ENCODE data around the gene ARFIP1.

The ARFIP1 gene

DNA sequence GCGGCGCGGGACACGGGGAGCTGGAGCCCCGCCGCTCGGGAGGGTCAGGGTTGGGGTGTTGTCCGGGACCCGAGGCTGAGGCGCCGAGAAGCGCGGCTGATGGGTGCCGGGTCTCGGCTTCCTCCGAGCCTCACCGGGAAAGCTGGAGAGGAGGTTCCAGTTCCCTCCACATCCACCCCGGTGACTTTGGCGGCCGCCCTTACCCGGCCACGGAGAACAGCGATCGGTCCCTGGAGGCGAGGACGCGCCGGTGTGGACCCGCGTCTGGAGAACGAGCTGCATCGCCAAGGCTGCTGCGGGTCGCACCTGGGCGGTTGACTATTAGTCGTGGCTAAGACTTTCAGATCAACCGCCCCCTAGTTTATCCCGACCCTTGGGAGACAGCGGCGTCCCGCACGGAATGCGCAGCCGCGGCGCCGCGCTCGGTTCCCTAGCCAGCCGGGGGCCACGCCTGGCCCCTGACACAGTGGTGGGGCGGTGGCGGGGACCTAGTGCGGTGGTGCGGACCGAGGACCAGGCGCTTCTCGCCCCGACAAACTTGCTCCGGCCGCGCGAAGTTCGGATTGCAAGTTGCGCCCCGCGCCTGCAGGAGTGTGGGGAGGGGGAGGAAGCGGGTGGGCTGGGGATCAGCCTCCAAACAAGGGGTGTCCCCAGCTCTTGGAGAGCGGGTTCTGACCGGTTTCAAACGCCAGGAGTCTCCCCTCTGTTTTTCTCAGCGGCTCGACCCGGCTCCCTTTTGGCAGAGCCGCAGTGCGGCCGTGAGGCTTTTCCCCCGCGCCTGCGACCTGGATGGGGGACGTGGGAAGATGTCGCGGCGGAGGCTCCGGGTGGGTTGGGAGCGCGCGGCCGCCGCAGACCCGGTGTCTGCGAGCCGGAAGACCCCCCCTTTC is 156.9 kb downstream of the ARFIP1 start:
- peak in 4 of 58 donors; percentile 6 to 23 (median 14) for DNase-seq

DNA sequence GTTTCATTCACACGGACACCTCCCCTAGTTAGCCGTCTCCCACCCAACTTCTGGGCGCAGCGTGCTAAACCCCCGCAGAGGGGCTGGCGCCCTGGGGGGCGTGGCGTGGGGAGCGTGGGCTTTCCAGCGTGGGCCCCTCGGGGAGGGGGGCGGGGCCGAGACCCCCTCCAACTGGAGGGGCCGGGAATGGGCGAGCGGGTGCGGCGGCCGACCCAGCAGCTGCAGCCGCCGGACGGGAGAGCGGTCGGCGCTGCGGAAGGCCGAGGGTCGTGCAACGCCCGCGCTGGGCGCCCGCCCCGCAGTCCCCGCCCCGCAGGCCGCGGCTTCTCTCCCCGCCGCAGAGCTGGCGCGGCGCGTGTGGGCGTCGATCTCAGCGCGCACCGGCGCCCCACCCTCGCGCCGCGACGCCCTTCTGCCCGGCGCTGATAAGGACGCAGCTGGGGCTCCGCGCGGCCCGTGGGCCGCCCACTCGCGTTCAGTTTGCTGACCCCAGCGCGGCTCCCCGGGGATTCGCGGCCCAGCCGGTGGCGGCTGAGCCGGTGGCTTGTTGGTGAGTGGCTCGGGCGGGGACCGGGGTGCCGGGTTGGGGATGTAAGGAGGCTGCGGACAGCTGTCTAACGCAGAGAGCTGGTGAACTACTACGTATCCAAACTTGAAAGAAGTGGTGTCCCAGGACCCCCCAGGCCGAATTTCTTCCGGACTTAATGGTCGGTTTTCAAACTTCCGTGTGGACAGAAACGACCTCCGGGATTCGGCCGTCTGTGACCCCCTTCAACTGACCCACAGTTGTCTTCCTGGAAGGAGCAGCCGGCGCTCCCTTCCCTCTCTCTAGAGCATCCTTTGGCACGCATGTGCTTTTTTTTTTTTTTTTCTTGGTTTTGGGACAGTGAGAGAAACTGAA is 157.8 kb downstream of the ARFIP1 start:
- peak in 10 of 58 donors; percentile 3 to 39 (median 20) for DNase-seq

DNA sequence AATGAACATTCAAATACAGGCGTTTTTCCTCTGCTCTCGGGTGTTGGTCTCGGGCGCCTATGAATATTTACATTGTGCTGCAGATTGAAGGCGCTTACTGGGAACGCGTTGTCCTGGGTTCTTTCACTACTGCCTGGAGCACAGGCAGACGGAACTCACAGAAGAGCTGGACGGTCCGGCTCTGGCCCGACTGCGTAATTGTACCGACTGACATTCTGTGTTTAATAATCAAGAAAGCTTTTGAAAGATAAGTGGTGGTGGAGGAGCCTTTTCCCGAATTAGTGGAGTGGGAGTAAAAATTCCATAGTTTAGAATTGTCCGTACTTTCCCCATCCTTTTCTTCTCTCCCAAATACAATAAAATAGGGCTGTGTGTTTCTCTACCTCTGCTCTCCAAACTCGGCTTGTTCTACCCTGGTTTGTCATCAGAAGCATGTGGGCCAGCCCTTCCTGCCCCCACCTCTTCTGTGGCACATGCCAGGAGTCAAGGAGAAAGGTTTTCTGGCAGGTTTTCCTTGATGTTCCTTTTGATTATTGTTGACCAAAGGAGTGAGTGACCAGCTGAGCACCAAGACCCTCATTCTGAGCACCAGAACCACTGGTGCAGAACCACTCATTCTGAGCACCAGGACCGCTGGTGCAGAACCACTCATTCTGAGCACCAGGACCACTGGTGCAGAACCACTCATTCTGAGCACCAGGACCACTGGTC is 158.6 kb downstream of the ARFIP1 start:
- DNase-seq: peak in 1 of 58 donors; percentile 5

DNA sequence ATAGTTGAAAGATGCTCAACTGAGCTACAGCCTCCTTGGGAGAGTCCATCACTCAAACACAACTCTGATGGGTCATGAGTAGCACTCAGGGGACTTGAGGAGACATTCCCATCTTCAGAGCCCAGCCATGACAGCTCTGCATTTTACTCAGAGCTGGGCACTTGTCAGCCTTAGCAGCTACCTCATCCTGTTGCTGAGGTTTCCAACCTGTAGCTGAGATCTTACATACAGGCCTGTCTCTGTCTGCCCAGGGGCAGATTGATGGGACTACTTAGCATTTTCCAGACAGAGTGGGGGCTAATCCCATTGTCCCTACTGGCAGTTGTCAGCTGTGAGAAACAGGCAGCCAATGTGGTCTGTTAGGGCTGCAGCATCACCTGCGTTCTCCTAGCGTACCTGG is 159.9 kb downstream of the ARFIP1 start:
- no peak for DNase-seq

DNA sequence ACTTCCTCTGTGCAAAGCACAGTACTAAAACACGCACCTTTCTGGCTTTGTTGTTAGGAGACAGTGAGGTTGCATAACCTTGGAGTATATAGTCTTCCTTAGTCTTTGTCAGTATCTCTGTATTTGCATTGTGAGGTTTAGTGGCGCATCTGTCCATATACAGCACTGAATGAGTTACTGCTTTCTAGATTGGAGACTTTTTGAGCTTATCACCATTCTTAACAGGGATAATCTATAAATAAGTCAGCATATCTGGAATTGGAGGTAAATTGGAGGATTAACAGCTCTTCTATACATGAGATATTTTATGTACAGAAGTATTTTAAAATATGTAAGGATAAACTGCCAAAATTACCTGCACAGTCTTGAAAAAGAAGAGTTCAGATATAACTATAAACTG is 160.7 kb downstream of the ARFIP1 start:
- no peak for DNase-seq

DNA sequence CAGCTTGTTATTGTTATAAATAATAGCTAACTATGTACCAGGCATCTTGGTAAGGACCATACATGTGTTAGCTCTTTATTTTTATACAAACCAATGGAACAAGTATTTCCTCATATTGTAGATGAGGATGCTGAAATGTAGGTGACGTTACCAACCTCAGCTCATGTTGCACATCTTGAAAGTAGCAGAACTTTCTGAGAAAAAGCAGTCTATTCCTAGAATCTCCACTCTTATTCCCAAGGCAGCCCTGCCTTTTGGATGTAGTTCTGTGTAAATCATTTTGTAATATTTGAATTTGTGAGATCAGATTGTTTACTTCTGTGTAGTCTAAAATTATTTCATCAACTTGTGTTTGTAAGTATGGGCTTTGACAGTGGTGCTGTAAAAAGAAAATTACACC is 161.7 kb downstream of the ARFIP1 start:
- DNase-seq: no peak

DNA sequence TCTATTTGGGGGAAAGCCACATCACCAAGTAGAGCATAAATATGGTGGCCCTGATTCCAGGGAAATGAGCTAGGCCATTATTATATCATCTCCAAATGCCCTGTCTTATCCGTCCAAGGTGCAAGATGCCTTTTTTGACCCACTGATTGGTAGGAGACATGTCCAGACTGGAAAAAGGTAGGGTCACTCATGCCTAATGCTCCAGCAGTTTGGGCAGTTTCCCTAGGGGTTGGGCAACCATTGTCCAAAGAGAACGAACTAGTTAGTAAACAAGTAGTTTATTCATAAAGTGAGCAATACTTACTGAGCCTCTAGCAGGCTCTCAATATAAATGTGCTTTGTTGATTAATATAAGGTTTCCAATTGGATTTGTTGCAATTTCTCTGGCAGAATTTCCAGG is 162.6 kb downstream of the ARFIP1 start:
- DNase-seq: no peak

DNA sequence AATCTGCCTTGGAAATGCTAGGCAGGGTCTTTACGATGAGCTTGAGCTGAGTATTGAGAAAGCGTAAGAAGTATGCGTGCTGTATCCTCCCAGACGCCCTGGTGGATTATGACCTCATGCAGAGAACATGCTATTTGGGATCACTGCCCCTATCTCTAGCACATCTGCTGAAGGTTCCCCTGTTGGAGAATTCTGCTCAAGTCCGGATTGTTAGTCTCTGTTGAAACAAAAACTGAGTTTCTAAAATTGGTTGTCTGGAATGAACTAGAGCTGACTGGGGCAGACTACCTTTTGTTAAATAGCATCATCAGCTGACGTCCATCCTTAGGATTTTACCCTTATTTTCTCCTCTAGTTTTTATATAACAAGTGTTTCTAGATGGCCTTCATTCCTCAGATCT is 163.9 kb downstream of the ARFIP1 start:
- DNase-seq: no peak

DNA sequence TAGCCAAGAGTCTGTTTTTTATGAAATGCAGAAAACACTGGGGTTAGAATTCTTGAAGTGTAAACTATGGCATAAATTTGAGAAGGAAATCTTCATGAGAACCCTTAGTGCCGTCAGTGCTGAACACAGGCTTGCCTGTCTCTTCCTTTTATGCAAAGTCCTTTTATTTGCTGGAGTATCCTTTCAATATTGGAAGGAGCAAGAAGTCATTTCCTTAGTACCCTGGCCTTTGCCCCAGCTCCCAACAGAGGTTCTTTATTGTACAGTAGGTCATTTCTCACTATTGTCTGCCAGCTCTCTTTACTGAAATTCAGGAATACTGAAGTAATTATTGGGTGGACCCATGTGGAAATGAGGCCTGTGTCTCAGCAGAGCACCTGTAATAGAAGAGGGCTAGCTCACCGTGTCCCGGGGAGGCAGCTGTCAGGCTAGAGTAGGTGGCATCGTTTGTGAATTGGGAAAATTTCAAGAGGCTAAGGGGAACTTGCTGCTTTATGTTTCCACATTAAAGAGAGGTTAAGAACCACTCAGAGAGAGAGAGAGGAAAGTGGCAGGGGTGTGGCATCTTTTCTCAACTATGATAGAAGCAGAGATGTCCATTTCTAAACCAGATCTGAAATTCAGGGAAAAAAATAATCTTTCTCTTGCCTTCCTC is 165.0 kb downstream of the ARFIP1 start:
- DNase-seq: no peak

DNA sequence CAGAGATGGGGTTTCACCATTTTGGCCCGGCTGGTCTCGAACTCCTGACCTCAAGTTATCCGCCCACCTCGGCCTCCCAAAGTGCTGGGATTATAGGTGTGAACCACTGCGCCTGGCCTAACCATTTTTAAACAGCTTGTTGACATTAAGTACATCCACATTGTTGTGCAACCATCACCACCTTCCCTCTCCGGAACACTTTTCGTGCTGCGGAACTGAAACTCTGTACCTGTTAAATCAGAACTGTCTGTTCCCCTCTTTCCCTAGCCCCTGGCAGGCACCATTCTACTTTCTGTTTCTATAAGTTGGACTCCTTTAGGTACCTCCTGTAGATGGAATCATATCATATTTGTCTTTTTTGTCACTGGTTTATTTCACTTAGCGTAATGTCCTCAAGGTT is 165.9 kb downstream of the ARFIP1 start:
- DNase-seq: no peak

DNA sequence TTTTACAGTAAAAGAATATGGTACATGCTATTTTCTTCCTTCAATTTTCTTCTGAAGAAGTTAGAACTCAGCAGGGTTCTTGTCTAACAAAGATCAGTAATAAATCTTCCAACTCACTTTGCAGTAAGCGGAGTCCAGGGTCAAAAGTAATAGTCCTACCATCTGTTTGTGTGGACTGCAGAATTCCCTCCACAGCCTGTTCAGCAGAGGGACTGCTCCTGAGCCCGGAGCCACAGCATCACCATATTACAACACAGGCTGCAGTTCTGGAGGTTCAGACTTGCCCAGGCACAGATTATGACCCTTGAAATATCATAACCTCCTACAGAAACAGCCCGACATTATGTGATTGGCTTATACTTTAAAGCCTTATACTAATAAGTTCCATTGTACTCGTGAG is 166.7 kb downstream of the ARFIP1 start:
- no peak for DNase-seq

DNA sequence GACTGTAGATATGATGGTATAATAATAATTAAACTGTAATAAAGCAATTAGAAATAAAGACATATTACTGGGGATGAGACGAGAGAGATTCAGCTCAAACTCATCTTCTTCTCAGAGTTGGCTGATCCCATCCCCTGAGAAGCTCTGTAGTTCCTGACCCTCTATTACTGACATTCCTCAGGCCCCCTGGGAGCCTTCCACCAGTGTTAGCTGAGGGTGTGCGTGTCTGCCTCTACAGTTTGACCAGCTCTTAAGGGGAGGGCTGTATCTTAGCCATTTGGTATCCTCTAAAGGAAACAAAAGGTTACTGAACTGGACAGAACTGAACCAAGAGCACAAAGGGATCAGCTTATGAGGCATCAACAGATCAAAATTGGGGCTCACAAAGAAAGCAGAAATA is 167.6 kb downstream of the ARFIP1 start:
- no peak for DNase-seq

DNA sequence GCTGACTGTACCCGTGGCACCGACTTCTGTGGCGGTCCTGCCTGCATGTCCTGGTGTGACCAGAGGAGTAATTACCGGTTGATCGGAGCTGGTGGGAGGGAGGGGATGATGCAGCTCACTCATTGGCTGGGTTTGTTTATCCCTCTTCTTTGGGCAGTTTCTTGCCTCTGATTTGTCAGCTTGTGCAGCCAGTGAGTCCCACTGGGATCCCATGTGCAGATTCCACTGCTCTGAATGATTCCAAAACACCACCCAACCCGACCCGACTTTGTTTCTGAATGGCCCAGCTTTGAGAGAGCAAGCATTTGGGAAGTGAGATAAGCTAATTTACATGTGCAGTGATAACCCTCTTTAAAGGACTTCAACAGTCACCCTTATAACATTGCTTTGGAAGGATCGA is 170.2 kb downstream of the ARFIP1 start:
- no peak for DNase-seq

DNA sequence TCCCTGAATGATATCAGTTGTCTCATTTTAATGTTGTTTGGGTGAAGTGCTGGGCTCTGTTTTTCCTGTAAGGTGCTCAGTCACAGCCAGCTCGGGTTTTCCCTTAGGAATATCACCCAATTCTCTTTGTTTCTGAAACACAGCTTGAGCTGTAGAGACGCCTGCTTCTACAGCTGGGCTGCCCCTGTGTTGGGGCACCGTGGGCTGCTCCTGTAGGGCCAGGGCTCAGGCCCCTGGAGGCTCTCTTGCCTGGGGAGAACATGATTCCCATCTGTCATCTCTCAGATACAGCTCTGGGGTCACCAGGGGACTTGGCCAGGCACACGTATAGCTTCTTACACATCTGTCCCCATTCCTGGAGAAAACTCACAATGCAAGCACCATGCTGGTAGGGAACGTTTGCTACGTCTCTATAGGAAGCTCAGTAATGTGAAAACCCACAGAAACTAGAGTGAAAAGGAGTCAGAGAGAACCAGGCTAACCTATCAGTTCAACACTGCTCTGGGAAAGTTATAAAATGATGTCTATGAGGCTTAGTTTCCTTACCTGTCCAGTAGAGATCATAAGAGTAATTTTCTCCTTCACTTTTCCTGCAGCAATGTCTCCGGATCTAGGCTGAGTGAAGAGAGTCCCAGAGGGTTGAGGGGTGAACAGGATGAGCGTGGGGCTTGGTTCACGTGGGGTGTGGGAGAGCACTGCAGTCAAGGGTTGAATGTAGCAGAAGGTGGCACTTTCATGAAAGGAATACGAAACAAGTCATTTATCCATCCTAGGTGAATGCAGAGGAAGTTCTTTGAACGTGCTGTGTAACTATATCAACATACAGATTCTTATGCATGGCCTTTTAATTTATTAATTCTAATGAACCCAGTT is 170.9 kb downstream of the ARFIP1 start:
- no peak for DNase-seq

DNA sequence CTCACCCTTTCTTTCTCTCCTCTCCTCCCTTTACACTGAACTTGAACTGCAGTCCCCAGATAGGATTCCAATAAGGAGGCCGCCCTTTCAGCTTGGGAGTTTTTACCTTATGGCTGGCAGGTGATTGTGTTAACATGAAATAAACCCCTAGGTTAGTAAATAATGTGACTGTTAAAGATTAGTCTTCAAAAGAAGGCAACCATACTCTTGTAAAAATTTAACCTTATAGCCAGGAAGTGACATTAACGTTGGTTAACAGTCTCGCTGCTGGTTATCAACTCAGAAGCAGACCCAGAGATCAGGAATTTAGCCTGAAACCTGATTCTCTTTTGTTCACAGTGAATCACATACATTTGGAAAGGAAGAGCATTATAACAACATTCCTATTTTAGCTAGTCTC is 171.6 kb downstream of the ARFIP1 start:
- no peak for DNase-seq

DNA sequence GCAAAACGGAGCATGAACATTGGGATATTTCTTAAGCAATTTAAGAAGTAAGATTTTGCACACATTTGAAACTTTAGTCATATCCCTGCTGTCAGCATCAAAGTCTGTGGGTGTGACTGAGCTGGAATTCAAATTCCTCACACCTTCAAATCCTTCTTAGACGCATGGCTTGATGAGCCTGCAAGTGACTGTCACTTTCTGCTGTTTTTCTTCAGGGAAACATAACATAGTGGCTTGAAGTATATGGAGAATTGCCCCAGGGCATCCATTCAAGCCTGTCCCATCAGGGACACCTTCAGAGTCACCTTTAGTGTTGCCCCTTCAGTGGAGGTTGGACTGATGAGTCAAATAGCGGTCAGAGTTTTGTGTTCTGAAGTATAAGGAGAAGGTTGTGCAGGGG is 173.8 kb downstream of the ARFIP1 start:
- no peak for DNase-seq

DNA sequence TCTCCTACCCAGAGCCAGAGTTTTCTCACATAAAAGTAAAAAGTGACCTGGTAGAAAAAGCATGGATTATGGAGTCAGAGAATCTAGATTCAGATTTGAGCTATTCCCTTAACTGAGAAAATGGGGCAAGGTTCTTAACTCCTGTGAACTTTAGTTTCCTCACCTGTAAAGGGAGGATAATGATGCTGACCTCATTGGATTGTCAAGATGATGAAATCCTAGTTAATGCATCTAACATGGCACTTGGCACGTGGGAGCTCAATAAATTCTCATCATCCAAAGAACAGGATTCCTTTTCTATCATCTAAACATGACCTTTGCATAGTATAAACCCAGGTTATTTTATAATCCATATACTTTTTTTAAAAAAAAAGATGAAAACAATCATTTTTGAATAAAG is 175.0 kb downstream of the ARFIP1 start:
- no peak for DNase-seq

DNA sequence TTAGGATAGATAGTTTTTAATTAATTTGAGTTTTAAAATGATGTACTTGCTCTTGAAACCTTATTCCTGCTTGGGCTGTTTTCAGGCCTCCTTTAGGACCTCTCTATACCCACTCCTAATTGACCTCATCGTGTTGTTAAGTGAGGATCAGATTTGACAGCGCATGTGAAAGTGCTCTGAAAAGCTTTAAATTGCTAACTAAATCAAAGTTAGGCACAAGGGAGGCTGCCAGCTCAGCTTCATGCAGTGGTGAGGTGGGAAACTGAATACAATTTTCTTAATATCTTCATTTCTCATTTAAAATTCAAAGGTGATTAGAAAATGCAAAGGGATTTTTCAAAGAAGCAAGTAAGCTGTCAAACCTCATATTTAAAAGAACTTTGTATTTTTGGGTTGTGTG is 176.4 kb downstream of the ARFIP1 start:
- DNase-seq: no peak

DNA sequence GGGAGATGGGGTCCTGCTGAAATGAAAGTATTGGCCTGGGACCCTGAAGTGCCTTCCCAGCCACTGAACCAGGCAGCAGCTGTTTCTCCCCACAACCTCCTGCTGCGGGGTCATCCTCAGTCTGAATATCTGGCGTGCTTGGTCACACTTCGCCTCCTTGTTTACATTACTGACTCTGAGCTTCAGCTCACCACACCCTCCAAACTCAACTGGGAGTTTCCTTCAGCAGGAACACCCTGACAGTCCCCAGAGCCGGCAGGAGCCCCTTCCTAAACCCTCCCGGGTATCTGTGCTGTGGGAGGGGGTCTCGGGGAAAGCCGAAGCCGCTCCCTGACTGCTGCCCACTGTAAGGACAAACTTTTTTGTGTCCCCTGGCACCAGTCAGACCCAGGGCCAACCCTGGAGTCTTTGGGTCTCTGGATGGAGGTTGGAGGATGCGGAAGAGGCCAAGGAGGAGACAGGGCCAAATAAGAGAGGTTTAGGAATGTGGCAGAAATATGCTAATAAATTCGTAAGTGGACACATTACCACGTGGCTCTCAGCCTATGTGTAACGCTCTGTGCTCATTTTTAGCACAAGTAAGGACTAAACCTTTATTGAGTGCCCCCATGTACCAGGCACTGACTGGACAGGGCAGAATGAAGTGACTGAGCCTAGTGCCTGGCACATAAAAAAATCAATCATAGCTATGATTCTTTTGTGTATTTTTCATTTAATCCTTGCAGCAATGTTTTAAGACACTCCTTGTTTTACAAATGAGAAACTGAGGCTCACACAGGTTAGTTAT is 177.1 kb downstream of the ARFIP1 start:
- DNase-seq: no peak

Measured in anterior cingulate cortex (tissue), 58 donors.